HCT116 (cell line): ENCODE measurements around the gene RAET1E.

ENCODE experiments used
- EGR1 ChIP-seq: IDR thresholded peaks from 2 replicates; pipeline ENCODE4 v1.6.1; 2012; ENCODE audit warnings: low read depth
- EZH2 ChIP-seq: fragments of 200-600 bp; sonication (generic); IDR thresholded peaks from 2 replicates; pipeline ENCODE4 v1.6.1; 2017; ENCODE audit warnings: antibody characterized with exemption, mixed run types
- JUND ChIP-seq: IDR thresholded peaks from 2 replicates; pipeline ENCODE4 v1.6.1; 2012
- POLR2A ChIP-seq: IDR thresholded peaks from 2 replicates; pipeline ENCODE4 v1.7.0; 2011; ENCODE audit warnings: borderline replicate concordance; ENCODE audit not compliant: insufficient read depth, insufficient read length; ENCODE audit errors: extremely low read depth
- POLR2AphosphoS5 ChIP-seq: IDR thresholded peaks from 2 replicates; pipeline ENCODE4 v1.6.1; 2011; ENCODE audit warnings: mild to moderate bottlenecking, low read depth, low read length, moderate library complexity
- SIN3A ChIP-seq: IDR thresholded peaks from 2 replicates; pipeline ENCODE4 v1.6.1; 2012; ENCODE audit warnings: low read depth
- SRF ChIP-seq: IDR thresholded peaks from 2 replicates; pipeline ENCODE4 v1.6.1; 2012; ENCODE audit warnings: low read depth
- YY1 ChIP-seq: IDR thresholded peaks from 2 replicates; pipeline ENCODE4 v1.6.1; 2011; ENCODE audit warnings: low read length, low read depth, moderate library complexity, mild to moderate bottlenecking; ENCODE audit not compliant: insufficient replicate concordance; ENCODE audit errors: extremely low read depth
- TF ChIP-seq, protein P1 (sequence below), 3 experiments: fragments of 200-600 bp in 1 of 3; sonication (generic) in 1 of 3; IDR thresholded peaks in 2 of 3; conservative IDR thresholded peaks in 1 of 3; 2 replicates each; pipeline ENCODE4 v1.5.1; 2012 to 2017; ENCODE audit warnings: low read depth in 2 of 3, low read length in 2 of 3, antibody characterized with exemption in 1 of 3, borderline replicate concordance in 1 of 3, control low read depth in 1 of 3, mild to moderate bottlenecking in 1 of 3, mixed read lengths in 1 of 3, mixed run types in 1 of 3, moderate library complexity in 1 of 3; ENCODE audit not compliant: insufficient read depth in 1 of 3
- TF ChIP-seq, protein P2 (sequence below): IDR thresholded peaks from 2 replicates; pipeline ENCODE4 v1.6.1; 2011; ENCODE audit warnings: mild to moderate bottlenecking, low read length, moderate library complexity; ENCODE audit not compliant: insufficient replicate concordance; ENCODE audit errors: extremely low read depth
- TF ChIP-seq, protein P3 (sequence below): IDR thresholded peaks from 2 replicates; pipeline ENCODE4 v1.6.1; 2012

DNA sequence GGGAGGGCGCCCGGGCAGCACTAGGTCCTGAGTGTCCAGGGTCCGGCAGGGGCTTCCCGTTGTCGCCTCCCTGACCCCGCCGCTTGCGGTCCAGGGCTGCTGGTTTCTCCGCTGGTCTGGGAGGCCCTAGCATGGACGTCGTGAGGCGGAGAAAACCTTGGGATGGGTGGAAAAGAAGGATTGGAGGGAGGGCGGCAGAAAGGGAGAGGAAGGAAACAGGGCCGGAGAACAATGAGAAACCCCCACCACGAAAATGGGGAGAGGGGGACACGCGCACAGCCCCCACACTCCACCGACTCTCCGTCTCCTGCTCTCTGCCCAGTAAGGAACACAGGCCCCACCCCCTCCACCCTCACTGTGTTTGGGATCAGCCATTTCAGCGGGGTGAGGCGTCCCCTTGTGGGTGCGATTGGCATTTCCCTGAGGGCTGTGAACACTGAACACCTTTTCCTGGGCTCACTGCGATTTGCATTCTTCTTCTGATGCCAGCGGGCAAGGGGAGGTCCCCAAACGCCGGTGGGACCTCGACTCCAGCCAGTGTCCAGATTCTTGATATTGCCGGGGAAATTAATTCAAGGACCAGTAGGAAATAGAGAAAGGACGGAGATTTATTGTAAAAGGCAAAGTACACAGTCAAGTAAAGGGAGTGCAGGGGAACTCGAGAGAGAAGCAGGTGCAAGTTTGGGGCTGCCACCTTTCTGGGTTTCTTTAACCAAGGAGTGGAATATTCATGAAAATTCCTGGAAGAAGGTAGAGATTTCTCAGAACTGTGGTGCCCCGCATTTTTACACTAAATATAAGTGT, 28.3 kb upstream of the RAET1E start:
- TF ChIP-seq, protein P1, sequence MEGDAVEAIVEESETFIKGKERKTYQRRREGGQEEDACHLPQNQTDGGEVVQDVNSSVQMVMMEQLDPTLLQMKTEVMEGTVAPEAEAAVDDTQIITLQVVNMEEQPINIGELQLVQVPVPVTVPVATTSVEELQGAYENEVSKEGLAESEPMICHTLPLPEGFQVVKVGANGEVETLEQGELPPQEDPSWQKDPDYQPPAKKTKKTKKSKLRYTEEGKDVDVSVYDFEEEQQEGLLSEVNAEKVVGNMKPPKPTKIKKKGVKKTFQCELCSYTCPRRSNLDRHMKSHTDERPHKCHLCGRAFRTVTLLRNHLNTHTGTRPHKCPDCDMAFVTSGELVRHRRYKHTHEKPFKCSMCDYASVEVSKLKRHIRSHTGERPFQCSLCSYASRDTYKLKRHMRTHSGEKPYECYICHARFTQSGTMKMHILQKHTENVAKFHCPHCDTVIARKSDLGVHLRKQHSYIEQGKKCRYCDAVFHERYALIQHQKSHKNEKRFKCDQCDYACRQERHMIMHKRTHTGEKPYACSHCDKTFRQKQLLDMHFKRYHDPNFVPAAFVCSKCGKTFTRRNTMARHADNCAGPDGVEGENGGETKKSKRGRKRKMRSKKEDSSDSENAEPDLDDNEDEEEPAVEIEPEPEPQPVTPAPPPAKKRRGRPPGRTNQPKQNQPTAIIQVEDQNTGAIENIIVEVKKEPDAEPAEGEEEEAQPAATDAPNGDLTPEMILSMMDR (IDR thresholded peaks at IDR 0.05 in 2 of 3, conservative IDR thresholded peaks at IDR 0.05 in 1 of 3; ENCODE audit: borderline replicate concordance in 1 of 3, insufficient read depth in 1 of 3, low read depth in 2 of 3, low read length in 2 of 3) = peak; percentile 85 to 93 (median 92)
- TF ChIP-seq POLR2A (no peak), SIN3A (no peak), POLR2AphosphoS5 (no peak), SRF (no peak), JUND (no peak), EZH2 (no peak), YY1 (peak; percentile 57), EGR1 (no peak)
- TF ChIP-seq, protein P2, sequence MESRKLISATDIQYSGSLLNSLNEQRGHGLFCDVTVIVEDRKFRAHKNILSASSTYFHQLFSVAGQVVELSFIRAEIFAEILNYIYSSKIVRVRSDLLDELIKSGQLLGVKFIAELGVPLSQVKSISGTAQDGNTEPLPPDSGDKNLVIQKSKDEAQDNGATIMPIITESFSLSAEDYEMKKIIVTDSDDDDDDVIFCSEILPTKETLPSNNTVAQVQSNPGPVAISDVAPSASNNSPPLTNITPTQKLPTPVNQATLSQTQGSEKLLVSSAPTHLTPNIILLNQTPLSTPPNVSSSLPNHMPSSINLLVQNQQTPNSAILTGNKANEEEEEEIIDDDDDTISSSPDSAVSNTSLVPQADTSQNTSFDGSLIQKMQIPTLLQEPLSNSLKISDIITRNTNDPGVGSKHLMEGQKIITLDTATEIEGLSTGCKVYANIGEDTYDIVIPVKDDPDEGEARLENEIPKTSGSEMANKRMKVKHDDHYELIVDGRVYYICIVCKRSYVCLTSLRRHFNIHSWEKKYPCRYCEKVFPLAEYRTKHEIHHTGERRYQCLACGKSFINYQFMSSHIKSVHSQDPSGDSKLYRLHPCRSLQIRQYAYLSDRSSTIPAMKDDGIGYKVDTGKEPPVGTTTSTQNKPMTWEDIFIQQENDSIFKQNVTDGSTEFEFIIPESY = no peak
- TF ChIP-seq, protein P3, sequence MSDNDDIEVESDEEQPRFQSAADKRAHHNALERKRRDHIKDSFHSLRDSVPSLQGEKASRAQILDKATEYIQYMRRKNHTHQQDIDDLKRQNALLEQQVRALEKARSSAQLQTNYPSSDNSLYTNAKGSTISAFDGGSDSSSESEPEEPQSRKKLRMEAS = no peak
